Thyroid gland (tissue), 4 donors: ENCODE data around the gene EXOC4. TPM values are rescaled to one million over a fixed set of nuclear protein-coding genes. Genes with fewer than 3 reads are reported as not detected.

Experiments
- DNase-seq, 2 donors: peaks; one replicate each; pipeline ENCODE4 v3.0.0-alpha.2; 2019
- H3K27ac ChIP-seq, 3 donors: fragments of 200-600 bp; sonication (generic); 1 replicate in 2 of 3; 2 replicates in 1 of 3; pipeline ENCODE4 v1.5.1; 2016 to 2019; ENCODE audit warnings: mild to moderate bottlenecking in 1 of 3, moderate library complexity in 1 of 3
- H3K27me3 ChIP-seq: fragments of 200-600 bp; sonication (generic); one replicate; pipeline ENCODE4 v1.5.1; 2019
- H3K36me3 ChIP-seq, 2 donors: fragments of 200-600 bp; sonication (generic); one replicate each; pipeline ENCODE4 v1.5.1; 2016 to 2019
- H3K4me1 ChIP-seq, 2 donors: fragments of 200-600 bp; sonication (generic); one replicate each; pipeline ENCODE4 v1.5.1; 2017 to 2019
- H3K4me3 ChIP-seq, 3 donors: fragments of 200-600 bp; sonication (generic); replicated peaks in 1 of 3; 1 replicate in 2 of 3; 2 replicates in 1 of 3; pipeline ENCODE4 v1.5.1; 2016; ENCODE audit warnings: mild to moderate bottlenecking in 1 of 3
- H3K9me3 ChIP-seq: fragments of 200-600 bp; sonication (generic); one replicate; pipeline ENCODE4 v1.5.1; 2017
- POLR2A ChIP-seq, 2 donors: fragments of 450-650 bp; IDR thresholded peaks; one replicate each; pipeline ENCODE4 v1.6.1; 2017; ENCODE audit warnings: antibody characterized with exemption in 2 of 2, mild to moderate bottlenecking in 2 of 2, moderate library complexity in 1 of 2
- WGBS, 2 donors: methylation state at CpG; one replicate each; pipeline ENCODE4 v1.1.5; 2017; 5-methylcytosine and 5-hydroxymethylcytosine counted together
- intact Hi-C: fragments of 100-400 bp; cut with DNase I; formaldehyde crosslinking; loops from one replicate; pipeline ENCODE4 v1.15.1; 2023
- total RNA-seq, 4 donors: library from RNA; depleted of rRNA; stranded (reverse); fragments of >200 nt; gene quantifications; one replicate each; pipeline ENCODE4 v1.2.3, GENCODE V29; 2016
- TF ChIP-seq, protein P1 (sequence below), 6 experiments: fragments of 200-600 bp in 3 of 6; fragments of 450-650 bp in 3 of 6; sonication (generic) in 3 of 6; IDR thresholded peaks; one replicate each; pipeline ENCODE4 v1.5.1; 2016 to 2019; ENCODE audit warnings: antibody characterized with exemption in 6 of 6, mild to moderate bottlenecking in 2 of 6, inconsistent platforms in 1 of 6, moderate library complexity in 1 of 6

The EXOC4 gene
- total RNA-seq, 4 donors from 2014 or later = 74.0 to 116 (median 107) TPM

DNA sequence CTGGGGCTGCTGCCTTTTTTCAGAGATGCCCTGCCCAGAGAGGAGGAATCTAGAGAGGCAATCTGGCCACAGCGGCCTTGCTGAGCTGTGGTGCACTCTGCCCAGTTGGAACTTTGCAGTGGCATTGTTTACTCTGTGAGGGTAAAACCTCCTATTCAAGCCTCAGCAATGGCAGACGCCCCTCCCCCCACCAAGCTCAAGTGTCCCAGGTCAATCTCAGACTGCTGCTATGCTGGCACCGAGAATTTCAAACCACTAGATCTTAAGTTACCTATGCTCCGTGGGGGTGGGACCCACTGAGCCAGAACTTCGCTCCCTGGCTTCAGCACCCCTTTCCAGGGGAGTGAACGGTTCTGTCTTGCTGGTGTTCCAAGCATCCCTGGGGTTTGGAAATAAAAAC lies 77.2 kb downstream of the EXOC4 start:
- peaks cover 8 to 9% of the 10 kb centered on the region in 2 donors for H3K4me1 ChIP-seq
- no peak for TF ChIP-seq POLR2A (IDR thresholded peaks at IDR 0.05)
- TF ChIP-seq, protein P1, sequence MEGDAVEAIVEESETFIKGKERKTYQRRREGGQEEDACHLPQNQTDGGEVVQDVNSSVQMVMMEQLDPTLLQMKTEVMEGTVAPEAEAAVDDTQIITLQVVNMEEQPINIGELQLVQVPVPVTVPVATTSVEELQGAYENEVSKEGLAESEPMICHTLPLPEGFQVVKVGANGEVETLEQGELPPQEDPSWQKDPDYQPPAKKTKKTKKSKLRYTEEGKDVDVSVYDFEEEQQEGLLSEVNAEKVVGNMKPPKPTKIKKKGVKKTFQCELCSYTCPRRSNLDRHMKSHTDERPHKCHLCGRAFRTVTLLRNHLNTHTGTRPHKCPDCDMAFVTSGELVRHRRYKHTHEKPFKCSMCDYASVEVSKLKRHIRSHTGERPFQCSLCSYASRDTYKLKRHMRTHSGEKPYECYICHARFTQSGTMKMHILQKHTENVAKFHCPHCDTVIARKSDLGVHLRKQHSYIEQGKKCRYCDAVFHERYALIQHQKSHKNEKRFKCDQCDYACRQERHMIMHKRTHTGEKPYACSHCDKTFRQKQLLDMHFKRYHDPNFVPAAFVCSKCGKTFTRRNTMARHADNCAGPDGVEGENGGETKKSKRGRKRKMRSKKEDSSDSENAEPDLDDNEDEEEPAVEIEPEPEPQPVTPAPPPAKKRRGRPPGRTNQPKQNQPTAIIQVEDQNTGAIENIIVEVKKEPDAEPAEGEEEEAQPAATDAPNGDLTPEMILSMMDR (IDR thresholded peaks at IDR 0.05) = no peak
- no peak overlapping the region for H3K4me3 ChIP-seq
- intact Hi-C loops = no loop called here
- peak overlapping the region in 1 of 3 donors; percentile 6 for H3K27ac ChIP-seq
- H3K9me3 ChIP-seq = no peaks in the 10 kb centered on the region
- no peaks in the 10 kb centered on the region for H3K27me3 ChIP-seq
- DNase-seq = peak; percentile 83 to 91
- peaks cover 0 to 3% of the 10 kb centered on the region in 2 donors for H3K36me3 ChIP-seq
- WGBS, 2 donors = 33 to 44% methylated on average over 5 to 6 of the region's 6 CpGs

DNA sequence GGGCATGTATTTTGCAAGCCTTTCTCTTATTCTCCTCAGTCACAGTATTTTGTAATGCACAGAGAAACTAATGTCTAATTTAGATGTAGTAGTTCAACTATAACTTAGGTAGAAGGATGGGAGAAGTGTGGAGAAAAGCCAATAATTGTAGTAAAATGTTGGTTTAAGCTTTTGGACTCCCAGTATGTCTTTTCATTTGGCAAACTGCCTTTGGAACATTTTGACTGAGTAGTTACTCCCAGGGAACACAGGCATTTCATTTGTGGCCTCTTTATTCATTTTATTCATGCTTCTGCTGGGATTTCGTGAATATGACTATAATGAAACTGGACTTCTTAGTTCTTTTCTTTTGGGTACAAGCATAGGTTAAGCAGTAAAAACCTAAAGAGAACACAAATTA lies 79.0 kb downstream of the EXOC4 start:
- H3K27ac ChIP-seq = no peak overlapping the region
- H3K36me3 ChIP-seq = no peaks in the 10 kb centered on the region
- no peak for TF ChIP-seq POLR2A (IDR thresholded peaks at IDR 0.05)
- TF ChIP-seq, protein P1 (IDR thresholded peaks at IDR 0.05) = no peak
- WGBS, 2 donors = 72 to 74% methylated on average over 1 of the region's 1 CpG
- H3K4me3 ChIP-seq = no peak overlapping the region
- peaks cover 8 to 9% of the 10 kb centered on the region in 2 donors for H3K4me1 ChIP-seq
- no peaks in the 10 kb centered on the region for H3K9me3 ChIP-seq
- no peak for DNase-seq
- no peaks in the 10 kb centered on the region for H3K27me3 ChIP-seq
- intact Hi-C loops = no loop called here

DNA sequence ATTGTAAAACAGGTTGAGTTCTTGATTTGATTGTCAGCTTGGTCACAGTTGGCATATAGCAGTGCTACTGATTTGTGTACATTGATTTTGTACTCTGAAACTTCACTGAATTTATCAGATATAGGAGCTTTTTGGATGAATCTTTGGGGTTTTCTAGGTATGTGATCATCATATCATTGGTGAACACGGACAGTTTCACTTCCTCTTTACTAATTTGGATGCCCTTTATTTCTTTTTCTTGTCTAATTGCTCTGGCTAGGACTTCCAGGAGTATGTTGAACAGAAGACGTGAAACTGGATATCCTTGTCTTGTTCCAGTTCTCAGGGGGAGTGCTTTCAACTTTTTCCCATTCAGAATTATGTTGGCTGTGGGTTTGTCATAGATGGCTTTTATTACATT lies 86.9 kb downstream of the EXOC4 start:
- intact Hi-C loops = no loop called here
- Histone ChIP-seq H3K4me3 (no peak overlapping the region), H3K4me1 (no peaks in the 10 kb centered on the region), H3K27ac (no peak overlapping the region), H3K27me3 (no peaks in the 10 kb centered on the region), H3K9me3 (no peaks in the 10 kb centered on the region), H3K36me3 (no peaks in the 10 kb centered on the region)
- TF ChIP-seq, protein P1 (IDR thresholded peaks at IDR 0.05) = no peak
- TF ChIP-seq POLR2A (IDR thresholded peaks at IDR 0.05) = no peak
- 63 to 96% methylated on average over 2 of the region's 2 CpGs for WGBS, 2 donors
- DNase-seq = no peak

DNA sequence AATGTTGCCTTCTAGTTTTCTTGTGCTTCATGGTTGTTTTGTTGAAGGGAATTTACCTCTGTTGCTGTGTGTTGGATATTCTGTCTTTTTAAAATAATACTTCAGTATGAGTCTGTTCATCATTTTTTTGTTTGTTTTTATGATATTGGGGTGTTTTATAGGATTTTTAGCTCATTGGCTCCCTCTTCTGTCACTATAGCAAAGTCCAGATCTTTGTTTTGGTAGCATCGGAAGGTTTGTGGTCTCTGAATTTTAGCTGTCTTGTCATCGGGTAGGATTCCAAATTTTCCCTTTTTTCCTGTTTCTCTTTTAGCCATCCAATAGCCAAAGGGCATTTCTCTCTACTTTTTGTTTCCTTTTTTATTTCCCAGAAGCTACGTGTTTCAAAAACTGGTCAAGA lies 91.4 kb downstream of the EXOC4 start:
- 73 to 77% methylated on average over 3 of the region's 3 CpGs for WGBS, 2 donors
- no peak overlapping the region for H3K4me3 ChIP-seq
- no peaks in the 10 kb centered on the region for H3K36me3 ChIP-seq
- TF ChIP-seq POLR2A (IDR thresholded peaks at IDR 0.05) = no peak
- TF ChIP-seq, protein P1 (IDR thresholded peaks at IDR 0.05) = peak in 3 of 6 experiments; percentile 24 to 30 (median 28)
- DNase-seq = no peak
- H3K27me3 ChIP-seq = no peaks in the 10 kb centered on the region
- intact Hi-C loops = no loop called here
- no peaks in the 10 kb centered on the region for H3K9me3 ChIP-seq
- H3K4me1 ChIP-seq = no peaks in the 10 kb centered on the region
- H3K27ac ChIP-seq = no peak overlapping the region

DNA sequence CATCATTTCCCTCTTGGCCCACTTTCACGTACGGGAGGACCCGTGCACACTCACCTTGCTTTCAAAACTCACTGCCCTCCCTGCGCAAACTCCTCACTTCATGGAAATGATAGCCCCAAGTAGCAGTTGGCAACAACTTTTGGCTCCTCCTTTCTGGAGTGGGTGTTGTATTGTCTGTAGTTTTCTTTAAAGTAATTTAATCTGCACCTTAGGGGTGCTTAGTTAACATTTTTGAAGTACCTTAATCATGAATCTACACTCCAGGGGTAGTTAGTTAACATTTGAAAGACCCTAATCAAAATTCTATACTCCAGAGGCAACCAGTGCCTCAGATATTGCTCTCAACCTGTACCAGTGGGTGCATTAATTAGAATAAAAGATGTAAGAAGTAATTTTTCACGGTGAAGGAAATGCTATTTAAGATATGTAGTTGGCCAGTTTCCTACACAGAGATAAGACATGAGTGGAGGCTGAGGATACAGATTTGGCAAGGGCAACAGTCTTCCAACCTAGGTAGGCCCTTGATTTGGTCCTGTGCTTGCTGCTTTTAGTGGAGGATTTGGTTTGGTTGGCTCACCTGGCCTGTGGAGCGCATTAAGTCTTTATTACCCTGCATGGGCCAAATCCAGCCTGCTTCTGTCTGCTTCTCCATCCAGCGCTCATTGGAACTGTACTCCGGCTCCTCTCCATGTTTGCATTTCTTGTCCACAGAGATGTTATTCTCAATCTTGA lies 93.0 kb downstream of the EXOC4 start:
- no peak for DNase-seq
- Histone ChIP-seq H3K27ac (no peak overlapping the region), H3K27me3 (no peaks in the 10 kb centered on the region), H3K9me3 (no peaks in the 10 kb centered on the region), H3K4me3 (no peak overlapping the region), H3K36me3 (no peaks in the 10 kb centered on the region), H3K4me1 (no peaks in the 10 kb centered on the region)
- intact Hi-C loops = no loop called here
- TF ChIP-seq, protein P1 (IDR thresholded peaks at IDR 0.05) = no peak
- TF ChIP-seq POLR2A (IDR thresholded peaks at IDR 0.05) = no peak
- WGBS, 2 donors = 77 to 78% methylated on average over 8 of the region's 8 CpGs
